Stimulated activated CD4-positive, alpha-beta T cell treated with anti-CD3 and anti-CD28 coated beads, Interleukin-2, amount 100 ng/mL, for 4 hours (primary cell): ENCODE data around the gene PACS2.

ENCODE experiments used
- DNase-seq: peaks from one replicate; pipeline ENCODE4 v3.0.0-alpha.2; 2020; ENCODE audit warnings: low read depth

The PACS2 gene

DNA sequence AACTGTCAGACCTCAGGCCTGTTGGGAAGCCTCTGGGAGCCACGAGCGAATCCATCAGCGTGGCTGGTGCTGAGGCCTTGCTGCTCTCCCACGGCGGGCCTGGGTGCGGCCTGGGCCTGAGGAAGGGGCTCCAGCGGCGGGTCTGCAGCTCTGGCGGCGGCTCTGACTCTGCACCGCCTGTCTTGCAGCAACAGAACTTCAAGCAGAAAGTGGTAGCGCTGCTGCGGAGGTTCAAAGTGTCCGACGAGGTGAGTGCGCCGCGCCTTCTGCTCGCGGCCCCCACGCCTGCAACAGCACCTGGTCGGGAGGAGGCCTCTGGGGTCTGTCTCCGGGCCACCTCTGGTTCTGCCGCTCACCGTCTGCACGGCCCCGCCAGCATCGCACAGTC, 55.1 kb downstream of the PACS2 start:
- DNase-seq = no peak

DNA sequence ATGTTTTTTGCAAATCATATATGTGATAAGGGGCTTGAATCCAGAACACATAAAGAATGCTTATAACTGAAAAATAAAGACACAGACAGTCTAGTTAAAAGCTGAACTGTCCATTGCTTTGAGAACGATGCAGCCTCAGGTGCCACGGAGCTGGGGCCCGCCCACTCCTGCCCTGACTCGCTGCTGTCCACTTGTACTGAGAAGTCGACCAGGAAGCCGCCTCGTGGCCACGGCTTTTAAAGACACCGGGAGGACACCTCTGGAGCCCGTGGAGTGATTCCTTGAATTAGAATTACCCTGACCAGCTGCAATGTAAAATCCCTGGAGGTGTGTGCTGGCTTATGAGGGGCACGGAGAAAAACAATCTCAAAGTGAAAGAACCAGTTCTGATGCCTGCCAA, 59.8 kb downstream of the PACS2 start:
- no peak for DNase-seq

DNA sequence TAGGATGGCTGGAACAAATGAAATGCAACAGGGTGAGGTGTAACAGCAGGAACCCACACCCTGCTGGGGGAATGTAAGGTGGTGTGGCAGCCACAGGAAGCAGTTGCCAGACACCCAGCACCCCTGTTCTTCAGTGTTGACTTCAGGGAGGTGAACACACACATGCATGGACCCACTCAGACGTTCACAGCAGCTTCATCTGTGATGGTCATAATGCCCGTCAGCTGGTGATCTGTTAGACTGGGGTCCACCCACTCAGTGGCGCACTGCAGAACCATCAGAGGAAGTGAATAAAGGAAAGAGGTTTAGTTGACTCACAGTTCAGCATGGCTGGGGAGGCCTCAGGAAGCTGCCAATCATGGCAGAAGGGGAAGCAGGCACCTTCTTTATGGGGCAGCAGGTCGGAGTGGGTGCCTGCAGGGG, 61.1 kb downstream of the PACS2 start:
- DNase-seq = peak; percentile 11

DNA sequence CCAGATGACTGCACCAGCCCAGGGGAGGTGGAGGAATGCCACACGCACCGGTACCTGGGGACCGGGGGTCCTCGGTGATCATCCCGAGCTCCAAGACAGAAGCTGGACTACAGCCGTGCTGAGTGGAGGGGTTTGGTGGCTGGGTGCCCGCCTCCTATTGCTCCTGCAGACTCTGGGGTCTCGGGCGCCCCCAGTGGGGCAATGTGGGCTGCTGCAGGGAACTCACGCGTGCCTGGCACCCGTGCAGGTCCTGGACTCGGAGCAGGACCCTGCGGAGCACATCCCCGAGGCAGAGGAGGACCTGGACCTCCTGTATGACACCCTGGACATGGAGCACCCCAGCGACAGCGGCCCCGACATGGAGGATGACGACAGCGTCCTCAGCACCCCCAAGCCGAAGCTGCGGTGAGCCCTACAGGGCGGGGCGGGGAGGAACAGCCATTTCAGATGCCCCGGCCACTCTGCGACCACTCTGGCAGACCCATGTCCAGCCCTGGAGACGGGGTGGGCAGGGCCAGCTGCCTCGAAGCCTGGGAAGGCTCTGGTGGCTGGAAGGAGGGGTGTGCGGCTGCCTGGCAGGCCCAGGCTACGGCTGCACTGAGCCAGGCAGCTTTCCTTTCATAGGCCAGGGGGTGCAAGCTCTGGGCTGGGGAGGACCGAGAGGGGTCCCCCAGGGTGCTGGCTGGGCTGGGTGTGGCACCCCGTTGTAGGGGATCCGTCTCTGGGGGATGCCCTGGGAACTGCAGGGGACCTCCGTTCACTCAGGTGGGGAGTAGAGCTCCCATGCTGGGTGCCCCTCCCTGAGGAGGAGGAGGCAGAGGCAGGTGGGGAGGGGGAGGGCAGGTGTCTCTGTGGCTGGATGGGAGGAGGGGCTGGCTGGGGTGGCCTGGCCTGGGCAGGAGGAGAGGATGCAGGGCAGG, 62.2 kb downstream of the PACS2 start:
- DNase-seq = no peak

DNA sequence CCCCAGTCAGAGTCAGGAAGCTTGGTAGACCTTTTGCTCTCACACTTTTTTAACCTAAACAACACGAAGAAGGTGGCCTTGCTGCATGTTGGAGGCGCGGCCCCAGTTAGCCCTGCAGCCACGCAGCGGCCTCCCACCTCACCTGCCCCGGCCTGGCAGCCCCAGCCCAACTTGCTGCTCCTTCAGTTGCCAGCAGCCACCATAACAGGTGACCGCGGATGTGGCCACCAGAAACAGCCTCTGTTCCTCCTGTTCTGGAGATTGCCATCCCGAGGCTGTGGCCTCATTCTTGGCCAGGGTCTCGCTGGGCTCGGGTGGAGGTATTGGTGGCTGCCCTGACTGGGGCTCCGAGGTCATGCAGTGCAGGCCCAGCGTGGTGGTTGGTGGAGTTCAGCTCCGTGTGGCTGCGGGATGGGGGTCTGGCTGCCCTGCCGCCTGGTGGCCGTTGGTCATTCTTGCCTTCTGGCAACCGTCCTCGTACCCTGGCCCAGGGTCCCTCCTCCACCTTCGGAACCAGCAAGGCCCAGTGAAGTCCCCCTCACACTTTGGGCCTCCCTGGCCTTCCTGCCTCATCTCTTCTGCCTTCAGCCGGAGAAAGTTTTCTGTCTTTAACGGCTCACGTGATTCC, 63.1 kb downstream of the PACS2 start:
- DNase-seq = no peak

DNA sequence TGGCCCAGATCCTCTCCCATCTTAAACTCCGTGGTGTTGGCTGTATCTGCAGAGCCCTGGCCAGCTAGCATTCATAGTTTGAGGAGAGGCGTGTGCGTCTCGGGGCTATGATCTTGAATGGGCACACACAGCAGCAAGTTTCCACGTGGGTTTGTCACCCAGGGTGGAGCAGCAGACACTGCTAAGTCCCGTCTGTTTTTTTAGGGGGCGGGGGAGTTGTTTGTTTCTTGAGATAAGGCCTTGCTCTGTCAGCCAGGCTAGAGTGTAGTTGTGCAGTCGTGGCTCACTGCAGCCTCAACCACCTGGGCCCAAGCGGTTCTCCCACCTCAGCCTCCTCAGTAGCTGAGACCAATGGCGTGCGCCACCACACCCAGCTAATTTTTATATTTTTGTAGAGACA, 63.7 kb downstream of the PACS2 start:
- no peak for DNase-seq

DNA sequence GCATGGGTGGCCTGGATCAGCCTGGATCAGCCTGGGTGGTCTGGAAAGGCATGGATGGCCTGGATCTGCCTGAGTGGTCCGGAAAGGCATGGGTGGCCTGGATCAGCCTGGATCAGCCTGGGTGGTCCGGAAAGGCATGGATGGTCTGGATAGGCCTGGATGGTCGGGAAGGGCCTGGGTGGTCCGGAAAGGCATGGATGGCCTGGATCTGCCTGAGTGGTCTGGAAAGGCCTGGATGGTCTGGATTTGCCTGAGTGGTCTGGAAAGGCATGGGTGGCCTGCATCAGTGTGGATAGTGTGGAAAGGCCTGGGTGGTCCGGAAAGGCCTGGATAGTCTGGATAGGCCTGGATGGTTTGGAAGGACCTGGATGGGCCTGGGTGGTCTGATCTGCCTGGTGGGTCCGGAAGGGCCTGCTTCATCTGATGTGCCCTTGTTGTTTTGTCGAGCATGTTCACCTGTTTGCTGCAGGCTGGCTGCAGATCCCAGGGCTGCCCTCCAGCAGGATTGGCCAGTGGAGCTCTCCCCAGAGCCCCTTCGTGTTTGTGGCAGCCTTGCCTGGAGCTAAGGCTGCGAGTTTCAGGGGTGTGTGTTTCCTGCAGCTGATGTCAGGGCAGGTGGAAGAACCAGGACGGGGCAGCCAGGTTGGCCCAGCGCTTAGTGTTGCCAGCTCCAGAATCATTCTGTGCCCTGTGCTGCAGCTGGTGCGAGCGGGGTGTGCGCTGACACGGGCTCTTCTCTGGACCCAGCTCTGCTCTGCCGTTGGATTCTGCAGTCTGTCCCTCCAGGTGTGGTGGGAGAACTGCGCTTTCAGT, 64.5 kb downstream of the PACS2 start:
- DNase-seq = no peak

DNA sequence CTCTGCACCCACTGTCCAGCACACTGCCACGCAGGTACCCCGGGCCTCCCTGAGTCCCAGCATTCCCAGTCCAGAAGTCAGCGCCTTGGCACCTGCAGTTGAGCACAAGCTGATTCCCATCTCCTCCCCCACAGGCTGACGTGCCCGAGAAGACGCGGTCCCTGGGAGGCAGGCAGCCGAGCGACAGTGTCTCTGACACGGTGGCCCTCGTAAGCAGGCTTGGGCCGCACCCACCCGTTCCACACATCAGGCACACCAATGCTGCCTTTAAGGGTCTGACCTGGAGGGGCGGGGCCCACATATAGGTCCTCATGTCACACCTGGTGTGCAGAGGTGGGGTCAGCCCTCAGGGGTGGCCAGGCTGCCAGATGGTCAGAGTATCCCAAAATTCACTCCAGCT, 65.4 kb downstream of the PACS2 start:
- no peak for DNase-seq

DNA sequence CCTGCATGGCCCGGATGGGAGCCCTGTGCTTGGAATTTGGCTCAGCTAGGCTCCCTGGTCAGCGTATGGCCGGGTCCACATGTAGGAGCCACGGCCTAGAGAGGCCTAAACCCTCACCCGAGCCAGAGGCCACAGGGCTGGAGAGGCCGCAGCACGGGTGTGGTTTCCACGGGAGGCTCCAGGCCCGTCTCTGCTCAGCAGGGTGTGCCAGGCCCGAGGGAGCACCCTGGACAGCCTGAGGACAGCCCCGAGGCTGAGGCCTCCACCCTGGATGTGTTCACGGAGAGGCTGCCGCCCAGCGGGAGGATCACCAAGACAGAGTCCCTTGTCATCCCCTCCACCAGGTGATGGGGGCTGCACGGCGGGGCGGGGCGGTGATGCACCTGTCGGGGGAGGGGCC, 66.2 kb downstream of the PACS2 start:
- no peak for DNase-seq

DNA sequence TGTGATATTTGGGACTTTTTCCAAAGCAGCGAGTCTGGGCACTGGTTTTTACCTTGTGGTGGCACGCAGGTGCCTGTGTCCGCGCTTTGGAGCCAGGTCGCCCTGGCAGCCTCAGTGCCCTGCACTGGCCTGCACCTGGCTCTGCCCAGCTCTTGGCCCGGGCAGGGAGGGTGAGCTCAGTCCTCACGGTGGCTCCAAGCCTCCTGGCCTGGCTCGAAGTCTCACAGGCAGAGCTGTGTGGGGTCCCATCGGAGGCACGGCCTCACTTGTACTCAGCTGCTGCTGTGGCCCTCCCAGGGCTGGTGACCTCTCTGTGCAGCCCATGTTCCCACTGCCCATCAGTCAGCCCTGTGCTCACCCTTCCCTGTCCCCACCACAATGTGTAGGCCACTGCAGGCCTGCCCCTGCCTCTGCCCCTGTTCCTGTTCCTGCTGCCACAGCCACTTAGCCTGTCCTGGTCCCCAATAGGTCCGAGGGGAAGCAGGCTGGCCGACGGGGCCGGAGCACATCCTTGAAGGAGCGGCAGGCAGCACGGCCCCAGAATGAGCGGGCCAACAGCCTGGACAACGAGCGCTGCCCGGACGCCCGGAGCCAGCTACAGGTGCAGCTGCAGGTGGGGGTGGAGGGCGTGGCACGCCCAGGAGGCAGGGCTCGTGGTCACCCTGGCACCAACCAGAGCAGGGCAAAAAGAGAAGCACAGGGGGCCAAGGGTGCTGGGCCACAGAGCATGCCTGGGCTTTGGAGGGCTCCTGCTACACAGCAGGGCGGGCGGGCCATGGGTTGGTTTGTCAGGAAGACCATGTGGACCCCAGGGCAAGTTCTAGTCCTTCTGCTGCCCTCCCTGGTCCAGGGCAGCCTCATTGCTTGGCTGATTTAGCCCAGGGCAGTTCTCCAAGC, 67.1 kb downstream of the PACS2 start:
- no peak for DNase-seq

DNA sequence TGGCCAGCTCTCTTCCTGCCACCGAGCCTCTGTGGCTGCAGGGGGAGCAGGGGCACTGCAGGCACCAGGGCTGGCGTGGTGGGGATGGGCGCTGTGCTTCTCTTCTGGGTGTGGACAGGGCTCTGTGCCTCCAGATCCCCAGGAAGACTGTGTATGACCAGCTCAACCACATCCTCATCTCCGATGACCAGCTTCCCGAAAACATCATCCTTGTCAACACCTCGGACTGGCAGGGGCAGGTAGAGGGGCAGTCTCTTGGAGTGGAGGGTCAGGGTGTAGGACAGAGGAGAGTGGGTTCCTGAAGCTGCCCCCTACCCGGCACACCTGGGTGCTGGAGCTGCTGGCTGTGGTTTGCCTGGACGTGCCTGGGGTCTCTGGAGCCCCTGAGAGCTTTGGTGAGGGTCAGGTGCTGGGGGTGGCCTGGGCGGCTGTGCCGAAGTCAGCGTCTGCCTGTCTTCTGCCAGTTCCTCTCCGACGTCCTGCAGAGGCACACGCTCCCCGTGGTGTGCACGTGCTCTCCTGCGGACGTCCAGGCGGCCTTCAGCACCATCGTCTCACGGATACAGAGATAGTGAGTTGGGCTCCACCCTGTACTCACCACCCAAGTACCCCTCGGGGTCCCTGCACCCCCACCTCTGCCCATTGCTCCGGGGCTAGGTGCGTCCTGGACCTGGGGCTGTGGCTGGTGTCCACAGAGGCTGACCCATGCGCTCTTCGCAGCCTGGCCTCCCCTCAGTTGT, 68.0 kb downstream of the PACS2 start:
- DNase-seq = no peak

DNA sequence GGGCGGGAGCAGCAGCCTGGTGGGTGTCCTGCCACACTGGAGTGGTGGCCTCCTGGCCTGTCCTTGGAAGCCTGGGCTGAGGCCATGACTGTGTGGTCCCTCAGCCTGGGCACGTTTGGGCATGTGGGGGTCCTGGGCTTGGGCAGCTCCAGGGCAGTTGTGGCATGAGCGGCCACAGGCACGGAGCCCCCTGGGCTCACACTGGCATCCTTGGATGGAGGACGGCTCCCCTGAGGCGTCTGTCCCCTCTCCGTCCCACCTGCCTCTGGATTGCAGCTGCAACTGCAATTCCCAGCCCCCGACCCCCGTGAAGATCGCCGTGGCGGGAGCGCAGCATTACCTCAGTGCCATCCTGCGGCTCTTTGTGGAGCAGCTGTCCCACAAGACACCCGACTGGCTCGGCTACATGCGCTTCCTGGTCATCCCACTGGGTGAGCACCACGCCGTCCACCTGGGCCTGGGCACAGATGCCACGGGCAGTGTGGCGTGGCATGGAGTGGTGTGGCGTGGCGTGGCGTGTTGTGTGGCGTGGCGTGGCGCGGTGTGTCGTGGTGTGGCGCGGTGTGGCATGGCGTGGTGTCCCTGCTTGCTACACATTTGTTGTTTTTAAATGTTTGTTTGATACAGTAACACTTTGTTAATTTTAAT, 68.7 kb downstream of the PACS2 start:
- no peak for DNase-seq

DNA sequence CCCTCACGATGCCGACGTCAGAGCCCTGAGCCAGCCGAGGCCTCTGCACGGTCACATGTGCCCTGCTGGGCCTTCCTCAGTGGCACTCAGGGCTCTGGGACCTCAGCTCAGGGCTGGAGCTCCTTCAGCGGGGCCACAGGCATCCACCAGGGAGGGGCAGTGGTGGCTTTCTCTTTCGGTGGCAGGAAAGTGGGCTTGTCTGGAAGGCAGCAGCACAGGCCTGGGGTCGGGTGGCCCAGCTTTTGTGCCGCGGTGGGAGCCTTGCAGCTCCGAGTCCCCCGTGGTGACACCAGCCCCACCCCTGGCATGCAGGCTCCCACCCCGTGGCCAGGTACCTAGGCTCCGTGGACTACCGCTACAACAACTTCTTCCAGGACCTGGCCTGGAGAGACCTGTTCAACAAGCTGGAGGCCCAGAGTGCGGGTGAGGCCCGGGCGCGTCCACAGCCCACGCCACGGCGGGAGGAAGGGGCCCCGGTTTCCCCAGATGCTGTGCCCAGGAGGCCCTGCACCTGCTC, 69.6 kb downstream of the PACS2 start:
- DNase-seq = no peak

DNA sequence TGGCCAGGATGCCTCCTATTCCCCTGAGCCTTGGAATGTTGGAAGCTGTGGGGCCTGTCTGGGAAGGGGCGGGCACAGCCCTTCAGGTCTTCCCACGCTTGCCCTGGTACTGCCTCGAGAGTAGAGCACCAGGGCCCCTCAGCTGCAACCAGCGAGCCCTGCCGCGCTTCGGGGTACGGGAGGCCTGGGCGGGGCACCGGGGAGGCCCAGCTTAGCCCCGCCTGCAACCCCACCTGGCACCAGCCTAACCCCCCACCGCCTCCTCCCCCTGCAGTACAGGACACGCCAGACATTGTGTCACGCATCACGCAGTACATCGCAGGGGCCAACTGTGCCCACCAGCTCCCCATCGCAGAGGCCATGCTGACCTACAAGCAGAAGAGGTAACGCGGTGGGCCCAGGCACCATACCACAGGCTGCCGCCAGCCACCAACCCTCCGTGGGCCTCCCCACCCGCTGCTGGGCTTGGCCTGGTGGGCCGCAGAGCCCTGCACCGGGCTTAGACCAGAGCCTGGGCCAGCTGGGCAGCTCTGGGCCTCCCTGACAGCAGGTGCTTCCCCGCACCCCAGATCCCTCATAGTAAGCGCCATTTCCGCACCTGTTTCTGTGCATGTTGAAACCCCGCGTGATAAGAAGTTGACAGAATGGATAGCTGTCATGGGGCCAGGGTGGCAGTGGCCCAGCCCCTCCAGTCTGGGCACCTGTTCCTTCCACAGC, 70.2 kb downstream of the PACS2 start:
- DNase-seq = no peak

DNA sequence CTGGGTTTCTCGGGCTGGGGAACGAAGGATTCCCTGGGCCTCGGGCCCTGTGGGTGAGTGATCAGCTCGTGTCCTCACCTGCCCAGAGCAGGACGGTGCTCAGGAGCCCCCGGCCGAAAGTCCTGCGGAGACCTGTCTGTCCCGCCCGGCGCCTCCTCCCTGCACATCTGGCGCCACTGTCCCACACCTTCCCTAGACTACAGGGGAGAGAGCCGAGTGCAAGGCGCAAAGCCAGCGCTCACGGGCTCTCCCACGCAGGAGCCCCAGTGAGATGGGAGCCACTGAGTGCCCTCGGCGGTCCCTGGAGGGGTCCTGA, 70.7 kb downstream of the PACS2 start:
- DNase-seq = no peak

DNA sequence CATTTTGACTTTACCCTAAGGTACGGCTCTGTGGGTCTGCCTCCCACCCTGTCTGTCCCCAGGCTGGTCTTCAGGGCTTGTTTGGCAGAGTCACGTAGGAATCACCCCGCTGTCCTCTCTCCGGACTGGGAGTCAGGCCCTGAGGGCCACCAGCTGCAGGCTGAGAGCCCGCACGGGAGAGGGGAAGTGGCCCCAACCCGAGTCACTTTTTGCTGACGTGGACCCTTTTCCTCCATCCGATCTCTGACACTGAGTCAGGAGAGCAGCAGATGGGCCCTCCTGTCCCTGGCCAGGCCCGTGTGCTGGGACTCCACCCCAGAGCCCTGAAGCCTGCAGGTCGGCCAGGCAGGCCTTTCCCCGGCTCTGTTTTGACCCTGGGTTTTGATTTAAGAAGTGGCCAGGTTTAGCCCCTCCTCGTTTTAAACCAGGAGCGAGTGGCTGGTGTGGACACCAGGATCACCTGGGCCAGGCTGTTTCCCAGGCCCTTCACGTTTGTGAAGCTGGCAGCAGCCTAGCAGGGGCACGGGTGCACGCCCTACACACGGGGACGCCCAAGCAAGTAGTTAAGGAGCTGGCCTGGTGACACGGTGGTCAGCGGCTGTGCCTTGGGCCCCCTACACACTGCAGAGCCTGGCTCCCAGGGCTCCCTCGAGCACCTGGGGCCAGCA, 71.3 kb downstream of the PACS2 start:
- no peak for DNase-seq

DNA sequence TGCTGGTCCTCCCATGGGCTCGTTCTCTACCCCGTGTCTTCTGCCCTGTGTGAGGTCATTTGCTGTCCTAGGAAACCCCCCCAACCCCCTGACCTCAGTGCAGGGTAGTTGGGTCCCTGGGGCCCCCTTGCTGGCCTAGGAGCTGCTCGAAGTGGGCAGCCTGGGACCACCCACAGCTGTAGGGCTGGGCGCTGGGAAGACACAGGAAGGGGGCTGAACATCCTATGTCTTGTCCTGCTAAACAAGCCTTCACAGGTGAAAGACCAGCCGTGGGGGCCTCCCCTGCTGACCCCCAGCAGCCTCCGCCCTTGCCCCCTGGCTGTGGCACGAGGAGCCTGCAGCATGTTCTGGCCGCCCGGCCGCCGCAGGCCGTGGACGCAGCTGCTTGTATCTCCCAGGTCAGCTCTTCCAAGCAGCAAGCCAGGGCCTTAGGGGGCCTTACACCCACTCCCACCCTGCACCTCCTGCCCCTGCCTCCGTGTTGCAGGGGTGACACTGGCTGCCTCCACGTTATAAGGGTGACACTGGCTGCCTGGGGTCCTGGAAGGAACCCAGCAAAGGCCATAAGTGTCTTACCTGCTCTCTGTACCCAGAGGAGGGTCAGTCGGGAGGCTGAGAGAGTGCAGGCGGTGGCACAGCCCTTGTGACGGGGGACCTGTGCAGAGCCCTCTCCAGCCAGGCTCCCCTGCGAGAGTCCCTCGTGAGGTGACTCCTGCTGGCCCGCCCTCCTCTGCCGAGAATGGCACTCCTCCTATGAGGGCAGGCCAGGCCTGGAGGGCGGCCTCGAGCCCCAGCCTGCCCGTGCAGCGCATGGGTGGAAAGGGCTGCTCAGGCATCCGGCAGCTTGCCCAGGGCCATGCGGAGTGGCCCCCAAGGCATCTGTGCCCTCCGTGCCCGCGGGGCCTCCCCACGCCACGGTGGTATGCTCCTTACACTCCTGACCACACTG, 72.3 kb downstream of the PACS2 start:
- no peak for DNase-seq

DNA sequence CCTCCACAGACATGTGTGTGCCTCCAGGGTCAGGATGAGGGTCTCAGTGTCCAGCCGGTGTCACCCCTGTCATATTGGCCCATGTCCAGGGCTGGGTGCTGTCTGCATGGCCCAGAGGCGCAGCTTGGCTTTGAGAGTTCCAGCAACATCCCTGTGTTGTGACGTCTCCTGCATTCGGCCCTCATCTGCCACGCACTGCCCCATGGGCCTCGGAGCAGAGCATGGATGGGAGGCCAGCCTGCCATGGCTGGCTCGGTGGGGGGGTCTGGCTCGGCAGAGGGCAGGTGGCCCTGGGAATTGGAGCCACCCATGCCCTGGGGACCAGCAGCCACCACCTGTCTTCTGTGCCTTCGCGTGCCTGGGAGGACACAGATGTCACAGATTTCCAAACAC, 73.0 kb downstream of the PACS2 start:
- DNase-seq = no peak
